Stimulated activated CD4-positive, alpha-beta T cell treated with anti-CD3 and anti-CD28 coated beads, Interleukin-12 subunit alpha, Interleukin-12 subunit beta, amount 100 ng/mL, for 48 hours (primary cell): Measurements from ENCODE around the gene PCDHGA1.

Experiments used
- DNase-seq, 3 donors: peaks; one replicate each; pipeline ENCODE4 v3.0.0-alpha.2; 2020; ENCODE audit warnings: low read depth in 2 of 3, low spot score in 1 of 3

The PCDHGA1 gene

DNA sequence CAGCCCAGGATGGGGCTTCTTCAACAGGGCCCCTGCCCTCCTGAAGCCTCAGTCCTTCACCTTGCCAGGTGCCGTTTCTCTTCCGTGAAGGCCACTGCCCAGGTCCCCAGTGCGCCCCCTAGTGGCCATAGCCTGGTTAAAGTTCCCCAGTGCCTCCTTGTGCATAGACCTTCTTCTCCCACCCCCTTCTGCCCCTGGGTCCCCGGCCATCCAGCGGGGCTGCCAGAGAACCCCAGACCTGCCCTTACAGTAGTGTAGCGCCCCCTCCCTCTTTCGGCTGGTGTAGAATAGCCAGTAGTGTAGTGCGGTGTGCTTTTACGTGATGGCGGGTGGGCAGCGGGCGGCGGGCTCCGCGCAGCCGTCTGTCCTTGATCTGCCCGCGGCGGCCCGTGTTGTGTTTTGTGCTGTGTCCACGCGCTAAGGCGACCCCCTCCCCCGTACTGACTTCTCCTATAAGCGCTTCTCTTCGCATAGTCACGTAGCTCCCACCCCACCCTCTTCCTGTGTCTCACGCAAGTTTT lies 182.1 kb downstream of the PCDHGA1 start:
- peak; percentile 78 to 90 (median 81) for DNase-seq

DNA sequence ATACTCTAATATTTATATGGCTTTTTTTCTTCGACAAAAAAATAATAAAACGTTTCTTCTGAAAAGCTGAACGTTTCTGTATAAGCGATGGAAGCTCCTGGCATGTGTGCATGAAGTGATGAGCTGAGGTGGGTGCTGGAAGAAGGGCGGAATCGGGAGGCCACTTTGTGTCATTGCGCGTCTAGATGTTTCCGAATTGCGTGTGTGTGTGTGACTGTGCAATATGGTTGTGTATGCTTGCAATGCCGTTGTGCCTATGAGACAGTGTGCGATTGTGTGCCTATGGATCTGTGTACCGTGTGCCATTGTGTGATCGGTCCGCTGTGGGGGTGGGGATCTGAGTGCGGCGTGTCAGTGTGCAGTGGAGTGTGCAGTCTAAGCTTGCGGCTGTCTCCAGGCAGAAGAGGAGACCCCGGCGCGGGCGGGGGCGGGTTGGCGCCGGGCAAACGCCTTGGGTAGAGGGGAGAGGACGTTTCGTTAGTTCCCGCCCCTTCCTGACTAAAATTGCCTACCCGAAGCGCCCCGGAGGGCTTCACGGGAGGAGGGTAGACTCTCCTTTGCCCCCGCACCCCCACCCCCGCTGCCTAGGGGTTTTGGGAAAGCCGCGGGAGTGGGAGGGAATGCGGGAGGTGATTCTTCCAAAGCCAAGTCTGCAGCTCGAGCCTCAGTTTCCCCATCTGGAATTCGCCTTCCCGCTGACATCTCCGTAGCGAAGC lies 182.8 kb downstream of the PCDHGA1 start:
- DNase-seq, result peak in 1 of 3 donors; percentile 27

DNA sequence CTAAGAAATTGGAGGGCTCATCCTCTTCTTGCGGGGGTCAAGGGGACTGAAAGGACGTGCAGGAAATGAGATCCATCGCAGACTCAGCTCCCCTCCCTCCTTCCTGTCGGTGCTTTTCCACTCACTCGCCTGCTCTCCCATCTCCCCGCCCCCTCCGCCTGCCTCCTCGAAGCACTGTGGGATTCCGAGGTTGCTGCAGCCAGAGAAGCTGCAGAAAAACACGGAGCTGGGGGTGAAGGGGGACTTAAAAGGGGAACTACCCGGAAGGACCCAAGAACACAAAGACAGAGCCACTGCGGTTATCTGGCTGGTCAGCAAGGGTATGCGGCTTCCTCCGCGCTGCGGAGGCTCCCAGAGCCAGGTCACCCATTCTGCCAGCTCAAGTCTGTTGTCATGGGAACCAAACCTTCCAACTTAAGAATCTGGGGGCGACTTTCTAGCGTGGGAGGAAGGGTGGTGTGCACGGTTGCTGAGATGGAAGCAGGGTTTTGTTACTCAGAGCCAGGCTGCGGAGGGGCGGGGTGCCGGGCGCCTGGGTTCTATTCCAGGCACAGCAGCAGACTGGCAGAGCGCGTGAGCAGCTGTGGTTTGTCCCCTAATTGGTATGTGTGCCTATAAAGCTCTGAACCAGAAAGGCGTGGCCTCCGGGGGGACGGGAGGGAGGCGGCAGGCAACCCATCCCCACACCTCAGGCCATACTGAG lies 183.5 kb downstream of the PCDHGA1 start:
- DNase-seq, result peak; percentile 44 to 64 (median 48)

DNA sequence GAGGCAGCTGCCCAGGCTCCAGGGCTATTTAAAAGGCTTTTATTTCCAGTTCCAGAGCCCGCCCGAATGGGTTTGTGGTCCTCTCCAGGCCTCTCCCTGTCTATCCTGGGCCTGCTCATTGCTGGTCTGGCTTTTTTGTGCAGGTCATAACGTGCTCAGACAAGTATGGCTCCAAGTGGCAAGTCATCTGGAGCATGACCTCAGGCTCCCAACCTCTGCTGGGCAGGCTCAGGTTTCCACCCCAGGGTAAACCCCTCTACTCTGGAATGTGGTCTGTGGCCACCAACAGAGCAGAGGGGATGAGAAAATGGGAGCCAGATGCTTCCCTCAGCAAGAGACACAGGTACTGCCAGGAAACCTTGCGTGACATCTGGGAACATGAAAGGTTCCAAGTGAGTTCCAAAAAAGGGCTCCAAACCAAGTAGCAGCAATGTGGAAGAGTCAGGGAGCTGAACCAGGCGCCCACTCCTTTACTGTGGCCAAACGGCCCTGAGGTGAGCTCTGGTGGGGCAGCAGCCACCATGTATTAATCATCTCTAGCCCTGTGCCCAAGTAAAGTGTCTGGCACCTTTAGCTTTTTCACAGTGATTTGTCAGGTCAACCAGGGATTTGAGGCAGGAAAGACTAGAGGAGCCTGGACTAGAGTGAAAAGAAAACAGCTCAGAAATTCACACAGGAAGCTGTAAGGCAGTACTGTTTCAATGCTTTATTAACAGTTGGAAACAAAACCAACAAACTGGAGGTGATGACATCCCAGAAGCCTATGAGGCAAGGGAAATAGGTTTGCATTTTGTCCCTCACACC lies 184.2 kb downstream of the PCDHGA1 start:
- no peak for DNase-seq

DNA sequence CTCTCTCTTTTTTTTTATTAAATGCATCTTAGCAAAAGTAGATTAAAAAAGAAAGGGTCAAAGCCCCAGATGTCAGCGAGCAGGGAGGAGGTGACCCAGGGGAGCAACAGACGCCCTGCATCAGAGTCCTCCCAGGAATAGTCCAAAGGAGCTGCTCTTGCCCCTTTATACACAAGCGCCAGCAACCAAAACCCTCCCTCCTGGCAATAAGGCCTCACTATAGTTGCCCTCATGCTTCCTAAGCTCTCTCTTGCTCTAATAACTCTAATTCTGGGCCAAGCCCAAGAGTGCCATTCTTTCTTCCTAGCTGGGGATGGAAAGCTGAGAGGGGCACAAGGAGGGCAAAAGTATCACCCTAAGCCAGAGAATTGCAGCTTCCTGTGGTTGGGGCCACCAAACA lies 184.8 kb downstream of the PCDHGA1 start:
- no peak for DNase-seq

DNA sequence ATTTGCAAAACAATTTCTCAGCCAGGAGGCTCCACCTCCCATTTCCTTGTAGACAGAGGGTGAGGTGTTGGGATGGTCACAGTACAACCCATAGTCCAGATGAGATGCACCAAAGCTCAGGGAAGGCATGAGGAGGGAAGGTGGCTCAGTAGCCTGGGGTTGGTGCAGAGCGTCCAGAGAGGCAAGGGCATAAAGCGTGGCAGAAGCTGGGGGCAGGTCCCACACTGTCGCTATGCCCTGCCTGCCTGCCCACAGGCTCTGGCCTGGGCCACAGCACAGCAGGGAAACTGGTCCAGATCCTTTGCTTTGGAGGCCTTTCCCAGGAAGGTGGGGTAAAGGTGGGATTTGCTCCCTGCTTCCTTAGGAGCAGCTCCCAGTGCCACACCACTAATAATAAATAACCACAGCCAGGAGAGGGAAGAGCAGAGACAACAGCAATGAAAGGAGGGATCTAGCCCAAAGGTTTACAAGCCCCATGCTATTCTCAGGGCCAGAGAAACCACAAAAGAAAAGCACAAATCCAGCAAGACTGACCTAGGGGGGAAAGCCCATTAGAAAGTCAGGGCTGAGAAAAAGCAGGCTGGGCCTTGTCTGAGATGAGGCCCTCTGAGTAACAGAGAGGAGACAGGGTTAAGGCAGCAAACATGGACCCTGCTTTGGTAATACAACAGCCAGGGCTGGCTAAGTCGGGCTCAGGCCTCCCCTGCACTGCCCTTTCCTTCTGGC lies 185.8 kb downstream of the PCDHGA1 start:
- no peak for DNase-seq

DNA sequence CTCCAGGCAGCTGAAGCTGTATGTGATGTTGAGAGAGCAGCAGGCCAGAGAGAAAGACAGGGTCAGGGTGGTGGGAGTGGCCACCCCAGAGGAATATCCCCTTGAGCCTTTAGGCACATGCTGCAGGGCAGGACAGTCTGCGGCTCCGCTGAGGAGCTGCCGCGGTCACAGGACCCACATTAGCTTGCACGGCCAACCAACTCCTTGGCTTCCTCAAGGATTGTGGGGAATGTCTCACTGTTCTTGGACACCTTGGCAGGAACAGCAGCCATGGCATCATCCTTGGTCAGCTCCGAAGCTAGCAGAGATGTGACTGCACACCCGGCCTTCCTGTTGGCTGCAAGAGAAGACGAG lies 186.3 kb downstream of the PCDHGA1 start:
- DNase-seq, result no peak

DNA sequence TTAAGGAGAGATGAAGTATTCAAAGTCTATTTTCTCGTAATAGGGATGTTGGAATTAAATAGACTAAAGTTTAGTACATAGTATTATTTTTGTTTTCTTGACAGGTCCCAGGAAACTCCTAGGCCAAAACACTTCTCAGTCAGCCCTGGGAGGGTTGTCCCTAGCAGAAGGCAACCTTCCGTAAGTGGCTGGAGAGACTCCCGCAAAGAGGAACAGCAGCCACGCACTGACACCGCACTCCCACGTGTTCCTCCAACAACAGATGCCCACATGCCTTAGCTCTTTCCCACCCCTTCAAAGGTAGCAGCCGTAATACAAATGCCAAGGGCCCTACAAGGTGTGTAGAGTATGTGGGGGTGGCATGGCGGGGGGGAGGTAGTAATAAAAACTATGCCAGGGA lies 187.0 kb downstream of the PCDHGA1 start:
- no peak for DNase-seq

DNA sequence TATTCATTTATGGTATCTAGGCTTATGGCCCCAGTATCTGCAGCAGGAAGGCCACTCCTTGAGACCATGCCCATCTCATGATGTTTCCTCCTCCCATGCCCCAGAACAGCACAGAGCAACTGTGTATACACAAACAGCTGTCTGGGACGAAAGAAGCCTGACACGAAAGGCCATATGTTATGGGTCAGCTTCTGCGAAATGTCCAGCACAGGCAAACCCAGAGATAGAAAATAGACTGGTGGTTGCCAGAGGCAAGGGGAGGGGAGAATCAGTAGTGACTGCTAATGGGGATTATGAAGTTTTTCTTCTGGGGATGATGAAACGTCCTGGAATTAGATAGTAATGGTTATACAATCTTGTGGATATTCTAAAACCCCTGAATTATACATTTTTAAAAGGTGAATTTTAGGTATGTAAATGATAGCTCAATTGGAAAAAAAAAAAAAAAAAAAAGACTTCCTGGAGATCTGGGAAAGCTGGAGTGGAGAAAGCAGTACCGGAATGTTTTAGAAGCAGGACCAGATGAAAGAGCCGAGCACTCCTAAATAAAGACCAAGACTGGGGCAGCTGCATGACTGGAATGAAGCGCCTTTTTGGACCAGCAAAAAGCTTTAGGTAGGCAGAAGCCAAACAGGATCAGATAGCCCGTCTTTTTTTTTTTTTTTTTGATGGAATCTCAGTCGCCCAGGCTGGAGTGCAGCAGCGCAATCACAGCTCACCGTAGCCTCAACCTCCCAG lies 187.7 kb downstream of the PCDHGA1 start:
- DNase-seq, result no peak

DNA sequence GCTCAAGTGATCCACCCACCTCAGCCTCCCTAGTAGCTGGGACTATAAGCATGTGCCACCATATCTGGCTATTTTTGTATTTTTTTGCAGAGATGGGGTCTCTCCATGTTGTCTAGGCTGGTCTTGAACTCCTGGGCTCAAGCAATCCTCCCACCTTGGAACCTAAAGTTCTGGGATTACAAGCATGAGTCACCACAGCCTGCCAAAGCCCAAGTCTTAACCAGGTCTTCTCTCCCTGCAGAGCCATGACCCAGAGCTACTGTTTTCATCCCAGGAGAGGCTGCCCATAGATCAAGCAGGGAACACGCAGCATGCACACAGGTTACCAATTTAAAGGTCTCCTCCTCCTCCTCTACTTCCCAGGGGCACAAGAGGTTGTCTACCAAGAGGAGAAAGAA lies 188.3 kb downstream of the PCDHGA1 start:
- DNase-seq, result no peak

DNA sequence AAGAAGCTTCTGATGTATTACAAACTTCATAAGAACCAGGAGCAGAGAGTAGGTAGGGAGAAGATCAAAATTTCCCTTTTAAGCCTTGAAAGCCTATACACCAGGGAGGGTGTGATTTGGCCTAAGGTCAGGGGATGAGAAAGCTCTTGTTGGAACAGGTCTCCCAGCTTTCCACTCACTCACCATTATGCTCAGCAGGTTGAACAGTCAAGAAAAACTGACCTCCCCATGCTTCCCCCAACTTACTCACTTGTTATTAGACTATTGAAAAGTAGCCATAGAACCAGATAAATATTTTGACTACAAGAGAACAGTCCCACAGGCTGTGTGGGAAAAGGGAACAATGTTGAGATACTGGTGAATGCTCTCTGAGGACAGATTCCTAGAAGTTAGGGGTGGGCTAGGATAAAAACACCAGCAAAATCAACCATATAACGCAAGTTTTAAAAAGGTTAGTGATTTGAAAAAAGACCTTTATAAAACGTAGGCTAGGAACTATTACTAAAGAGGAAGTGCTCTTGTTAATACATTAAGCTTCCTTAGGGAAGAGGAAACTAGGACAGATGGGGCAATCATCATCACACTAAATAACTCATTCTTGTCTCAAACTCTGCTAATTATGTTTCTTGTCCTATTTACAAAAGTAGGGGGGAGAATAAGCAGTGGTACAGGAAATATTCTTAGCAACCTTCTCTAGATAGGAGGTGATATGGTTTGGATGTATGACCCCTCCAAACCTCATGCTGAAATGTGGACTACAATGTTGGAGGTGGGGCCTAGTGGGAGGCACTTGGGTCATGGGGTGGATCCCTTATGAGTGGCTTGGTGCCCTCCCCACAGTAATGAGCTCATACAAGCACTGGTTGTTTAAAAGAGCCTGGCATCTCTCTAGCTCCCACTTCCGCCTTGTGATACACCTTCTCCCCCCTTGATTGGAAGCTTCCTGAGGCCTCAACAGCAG lies 189.6 kb downstream of the PCDHGA1 start:
- DNase-seq, result no peak

DNA sequence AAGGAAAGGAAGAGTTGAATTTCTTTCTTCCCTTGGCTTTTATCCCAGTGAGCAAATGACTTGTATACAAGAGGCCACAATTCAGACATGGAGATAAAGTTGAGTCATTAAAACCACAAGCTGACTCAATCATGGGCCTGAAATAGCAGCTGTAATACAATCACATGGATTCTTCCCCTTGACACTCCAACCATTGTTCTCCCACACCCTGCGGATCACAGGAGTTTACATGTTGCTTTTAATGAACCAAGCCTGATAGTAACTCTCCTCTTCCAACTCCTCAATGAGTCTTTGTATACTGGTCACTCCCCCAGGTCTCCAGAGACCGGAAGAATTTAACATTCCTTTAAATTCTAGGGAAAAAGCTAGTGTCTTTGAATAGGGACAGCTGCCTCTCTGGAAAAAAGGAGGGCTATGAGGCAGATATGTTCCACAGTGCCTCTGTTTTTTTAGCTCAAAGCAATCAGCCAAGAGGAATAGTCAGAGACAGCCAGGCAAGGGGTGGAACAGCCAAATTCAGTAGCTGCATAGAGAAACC lies 191.0 kb downstream of the PCDHGA1 start:
- no peak for DNase-seq

DNA sequence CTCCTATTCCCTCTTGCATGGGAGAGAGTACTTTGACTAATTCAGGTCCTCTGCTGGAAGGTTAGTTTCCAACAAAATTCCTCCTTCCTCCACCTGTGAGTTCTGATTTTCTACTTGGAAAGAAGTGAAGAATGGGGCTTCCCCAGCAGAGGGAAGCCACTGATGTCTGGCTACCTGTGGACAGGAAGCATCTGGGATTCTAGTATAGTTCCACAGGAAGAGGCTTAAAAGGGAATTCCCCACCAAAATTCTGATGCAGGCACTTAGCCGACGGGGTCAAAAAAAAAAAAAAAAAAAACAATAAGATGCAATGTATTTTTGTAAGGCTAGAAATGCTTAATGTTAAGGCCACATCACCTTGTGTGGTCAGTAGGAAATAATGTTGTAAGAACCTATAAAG lies 192.0 kb downstream of the PCDHGA1 start:
- DNase-seq, result no peak

DNA sequence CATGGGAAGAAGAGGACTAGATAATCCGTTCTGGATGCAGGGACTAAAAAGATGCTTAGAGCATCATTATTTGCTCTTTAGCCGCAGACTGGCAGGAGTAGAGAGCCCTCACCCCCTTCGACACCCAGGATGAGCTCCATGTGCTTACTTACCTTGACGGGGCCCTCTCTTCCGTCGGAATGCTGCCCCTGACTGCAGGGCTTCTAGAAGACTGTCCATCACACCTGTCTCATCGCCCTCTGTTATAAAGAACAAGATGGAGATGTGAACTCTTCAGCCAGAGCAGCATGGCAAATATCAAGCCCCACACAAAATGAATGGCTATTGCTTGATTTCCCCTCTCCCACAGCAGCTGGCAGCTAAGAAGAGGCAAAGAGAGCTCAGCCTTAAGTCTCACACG lies 193.7 kb downstream of the PCDHGA1 start:
- DNase-seq, result no peak

DNA sequence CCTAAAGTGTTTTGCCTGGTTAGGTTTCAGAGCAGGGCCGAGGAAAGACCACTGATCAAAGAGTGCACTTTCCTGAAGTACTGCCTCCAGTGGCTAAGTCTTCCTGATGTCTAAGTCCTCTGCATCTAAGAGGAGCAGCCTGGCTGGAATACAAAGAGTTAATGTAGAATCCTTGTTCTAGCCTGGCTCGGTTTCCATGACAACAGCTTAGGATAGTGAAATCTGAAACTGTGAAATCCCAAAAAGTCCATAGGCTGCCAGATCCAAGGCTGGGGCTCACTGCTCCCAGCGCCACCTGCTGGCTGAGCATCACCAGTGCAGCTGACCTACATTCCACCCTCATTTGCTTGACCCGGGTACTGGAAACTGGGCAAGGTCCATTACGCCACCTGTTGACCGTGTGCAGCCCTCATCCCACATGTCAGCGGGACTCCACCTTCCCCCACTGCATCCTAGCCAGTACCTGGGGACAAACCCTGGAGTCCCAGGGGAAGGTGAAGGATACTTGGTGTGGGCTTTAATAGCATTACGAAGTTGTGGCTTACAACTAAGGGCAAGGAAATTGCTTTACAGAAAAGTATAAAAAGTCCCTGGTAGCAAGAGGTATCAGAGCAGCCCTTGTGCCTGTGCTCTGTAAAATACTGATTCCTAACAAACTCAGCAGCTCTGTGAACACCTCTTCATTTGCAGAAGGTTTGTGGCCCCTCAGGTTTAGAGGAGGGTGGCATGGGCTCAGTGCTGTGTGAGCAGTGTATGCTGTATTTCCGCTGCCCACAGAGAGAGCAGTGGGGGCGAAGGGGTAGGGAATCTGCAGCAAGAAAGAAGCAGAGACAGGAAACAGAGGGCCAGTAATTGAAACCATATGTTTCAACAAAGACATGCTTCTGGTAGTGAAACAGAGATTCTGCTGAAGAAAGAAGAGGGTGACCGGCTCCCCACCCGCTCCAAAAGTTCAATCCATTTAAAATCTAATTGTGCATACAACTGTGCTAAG lies 194.6 kb downstream of the PCDHGA1 start:
- peak in 1 of 3 donors; percentile 38 for DNase-seq

DNA sequence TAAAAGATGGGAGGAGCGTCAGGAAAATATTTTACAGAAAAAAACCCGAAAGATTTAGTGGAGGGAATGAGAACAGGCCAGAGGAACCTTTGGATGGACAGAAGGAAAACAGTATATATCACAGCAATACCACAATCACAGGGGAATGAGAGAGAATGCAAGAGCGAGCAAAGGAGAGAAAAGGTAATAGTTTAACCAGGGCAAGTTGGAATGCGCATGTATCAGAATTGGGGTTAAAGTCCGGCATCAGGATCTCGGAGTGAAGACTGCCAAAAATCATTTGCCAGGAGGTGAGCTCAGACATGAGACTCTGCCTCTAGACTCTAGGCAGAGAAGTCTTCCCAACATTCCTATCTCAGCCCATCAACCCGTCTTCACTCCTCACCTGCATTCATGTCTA lies 195.3 kb downstream of the PCDHGA1 start:
- no peak for DNase-seq

DNA sequence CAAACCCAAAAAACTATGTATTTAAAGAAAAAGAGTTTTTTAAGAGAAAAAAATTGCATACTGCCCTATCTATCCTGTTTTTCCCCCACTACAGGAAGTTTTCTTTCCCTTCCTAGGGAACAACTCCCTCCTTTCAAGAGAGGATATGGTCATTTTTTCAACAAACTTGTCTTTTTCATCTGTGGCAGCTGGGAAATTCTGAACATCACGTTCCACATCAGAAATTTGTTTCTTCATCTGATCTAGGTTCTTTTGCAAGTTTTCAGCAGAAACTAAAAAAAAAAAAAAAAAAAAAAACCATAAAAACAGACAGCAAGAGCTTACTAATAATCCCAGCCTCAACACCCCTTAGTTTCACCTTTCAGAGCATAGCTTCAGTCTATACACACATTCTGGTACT lies 197.1 kb downstream of the PCDHGA1 start:
- no peak for DNase-seq
